Keratinocyte (primary cell): ENCODE results near the gene RPL41.

ENCODE experiments used
- EZH2 ChIP-seq: IDR thresholded peaks from one replicate; pipeline ENCODE4 v1.6.1; 2012; ENCODE audit warnings: inconsistent platforms, mild to moderate bottlenecking, low read length, moderate library complexity
- TF ChIP-seq, protein P1 (sequence below), 3 experiments: IDR thresholded peaks in 1 of 3; conservative IDR thresholded peaks in 1 of 3; optimal IDR thresholded peaks in 1 of 3; 2 replicates in 2 of 3; 3 replicates in 1 of 3; pipeline versions ENCODE3 to v1.5.1; 2011; ENCODE audit warnings: low read length in 3 of 3, mild to moderate bottlenecking in 3 of 3, moderate library complexity in 2 of 3, control low read depth in 1 of 3, inconsistent platforms in 1 of 3; ENCODE audit not compliant: insufficient read depth in 2 of 3; ENCODE audit errors: extremely low read depth in 1 of 3

DNA sequence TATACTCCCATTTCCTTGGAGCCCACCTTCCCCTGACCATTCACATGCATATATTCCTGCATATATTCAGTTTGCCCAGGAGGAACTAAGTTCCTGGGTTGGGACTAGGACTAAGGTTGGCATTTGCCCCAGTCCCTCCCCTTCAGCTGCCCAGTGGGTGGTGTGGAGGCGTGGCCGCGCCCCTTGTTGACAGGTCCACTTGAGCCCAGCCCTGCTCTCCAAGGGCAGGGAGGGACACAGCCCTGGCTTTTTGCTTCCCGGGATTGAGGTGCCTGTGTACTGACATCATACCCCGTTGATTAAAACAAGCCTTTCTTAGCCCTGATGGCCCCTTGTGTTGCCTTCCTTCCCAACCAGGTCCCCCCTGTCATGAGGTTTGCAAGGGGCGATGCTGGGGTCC lies 29.2 kb upstream of the RPL41 start:
- TF ChIP-seq, protein P1, sequence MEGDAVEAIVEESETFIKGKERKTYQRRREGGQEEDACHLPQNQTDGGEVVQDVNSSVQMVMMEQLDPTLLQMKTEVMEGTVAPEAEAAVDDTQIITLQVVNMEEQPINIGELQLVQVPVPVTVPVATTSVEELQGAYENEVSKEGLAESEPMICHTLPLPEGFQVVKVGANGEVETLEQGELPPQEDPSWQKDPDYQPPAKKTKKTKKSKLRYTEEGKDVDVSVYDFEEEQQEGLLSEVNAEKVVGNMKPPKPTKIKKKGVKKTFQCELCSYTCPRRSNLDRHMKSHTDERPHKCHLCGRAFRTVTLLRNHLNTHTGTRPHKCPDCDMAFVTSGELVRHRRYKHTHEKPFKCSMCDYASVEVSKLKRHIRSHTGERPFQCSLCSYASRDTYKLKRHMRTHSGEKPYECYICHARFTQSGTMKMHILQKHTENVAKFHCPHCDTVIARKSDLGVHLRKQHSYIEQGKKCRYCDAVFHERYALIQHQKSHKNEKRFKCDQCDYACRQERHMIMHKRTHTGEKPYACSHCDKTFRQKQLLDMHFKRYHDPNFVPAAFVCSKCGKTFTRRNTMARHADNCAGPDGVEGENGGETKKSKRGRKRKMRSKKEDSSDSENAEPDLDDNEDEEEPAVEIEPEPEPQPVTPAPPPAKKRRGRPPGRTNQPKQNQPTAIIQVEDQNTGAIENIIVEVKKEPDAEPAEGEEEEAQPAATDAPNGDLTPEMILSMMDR (optimal IDR thresholded peaks at IDR 0.05 in 1 of 3, IDR thresholded peaks at IDR 0.05 in 1 of 3, conservative IDR thresholded peaks at IDR 0.05 in 1 of 3; ENCODE audit: extremely low read depth in 1 of 3, insufficient read depth in 2 of 3, low read length in 3 of 3): no peak
- TF ChIP-seq EZH2: no peak
